Measurements from ENCODE around the gene EYS. TPM values are rescaled to one million over a fixed set of nuclear protein-coding genes. Genes with fewer than 3 reads are reported as not detected.
"Not testable (repeated sequence)": the region's sequence is repeated elsewhere in the genome, so short reads cannot be mapped to it uniquely, and the experiment has no call there.

The EYS gene
- total RNA-seq, 1 experiment from 2014 or later = not detected

GRCh38 chr6:64243618-64244017 is 1463.4 kb downstream of the EYS start:
- H3K9me3 ChIP-seq (ENCODE audit: control insufficient read depth, low read depth, low read length) = no peaks in the 10 kb centered on the region
- no peak overlapping the region for H2AK5ac ChIP-seq (ENCODE audit: insufficient read length, low read length)
- Mint-ChIP-seq H3K27ac (no peak overlapping the region), H3K36me3 (ENCODE audit: insufficient read depth in 1 of 3, low read depth in 3 of 3) (peaks cover 5 to 19% (median 7%) of the 10 kb centered on the region in 3 experiments; a peak in 6 of 7 replicates), H3K4me1 (no peaks in the 10 kb centered on the region), H3K27me3 (ENCODE audit: low read depth) (no peaks in the 10 kb centered on the region), H3K4me3 (no peak overlapping the region), H3K9me3 (peaks cover 35 to 40% of the 10 kb centered on the region in 2 experiments)
- H3K4ac ChIP-seq (ENCODE audit: low read depth, low read length) = no peak overlapping the region
- no peak for DNase-seq
- no peak overlapping the region for H3K23ac ChIP-seq (ENCODE audit: insufficient read length, low read depth, low read length)
- no peak overlapping the region for H2BK120ac ChIP-seq (ENCODE audit: low read depth, low read length, poor library complexity, severe bottlenecking)
- no peak overlapping the region for H3T11ph ChIP-seq (ENCODE audit: low read length)
- no peak overlapping the region for H2BK15ac ChIP-seq (ENCODE audit: low read depth, low read length)
- H3K4me2 ChIP-seq (ENCODE audit: insufficient read depth, insufficient read length, low read length) = no peak overlapping the region
- no peak overlapping the region for H2AFZ ChIP-seq (ENCODE audit: low read length)
- no peak overlapping the region for H4K5ac ChIP-seq (ENCODE audit: insufficient read length, low read depth, low read length)
- H3K18ac ChIP-seq (ENCODE audit: insufficient read length, low read depth, low read length) = no peak overlapping the region
- no peaks in the 10 kb centered on the region for H4K20me1 ChIP-seq (ENCODE audit: control insufficient read depth, insufficient read depth, insufficient read length)
- H2BK12ac ChIP-seq (ENCODE audit: insufficient read length, low read depth, low read length) = no peak overlapping the region
- no peak overlapping the region for H3K9ac ChIP-seq (ENCODE audit: extremely low read depth, insufficient read length, low read length)
- H3K4me1 ChIP-seq (ENCODE audit: insufficient read depth, low read length) = no peaks in the 10 kb centered on the region
- no peak overlapping the region for H2BK20ac ChIP-seq (ENCODE audit: low read depth, low read length, poor library complexity, severe bottlenecking)
- no peak for TF ChIP-seq CTCF (conservative IDR thresholded peaks at IDR 0.05)
- H4K91ac ChIP-seq (ENCODE audit: insufficient read length, low read depth, low read length) = no peak overlapping the region
- no peak overlapping the region for H2BK5ac ChIP-seq (ENCODE audit: insufficient read length, low read length)
- no peaks in the 10 kb centered on the region for H3K79me2 ChIP-seq (ENCODE audit: insufficient read depth, low read length)
- H3K79me1 ChIP-seq (ENCODE audit: insufficient read depth, low read depth, low read length, poor library complexity, severe bottlenecking) = no peaks in the 10 kb centered on the region
- no peak overlapping the region for H3K14ac ChIP-seq (ENCODE audit: insufficient read depth, low read length)
- no peak overlapping the region for H3K27ac ChIP-seq (ENCODE audit: insufficient read length, low read depth, low read length)
- no peaks in the 10 kb centered on the region for H3K27me3 ChIP-seq (ENCODE audit: insufficient read depth, low read length)
- no peaks in the 10 kb centered on the region for H3K23me2 ChIP-seq (ENCODE audit: insufficient read length, low read depth, low read length, poor library complexity, severe bottlenecking)
- no peak overlapping the region for H3K56ac ChIP-seq (ENCODE audit: insufficient read length, low read depth, low read length)
- H4K8ac ChIP-seq (replicated peaks; ENCODE audit: insufficient read length, low read depth, low read length) = no peak overlapping the region

- H3K79me1 ChIP-seq (ENCODE audit: insufficient read depth, low read depth, low read length, poor library complexity, severe bottlenecking); H3K4me2 ChIP-seq (ENCODE audit: insufficient read depth, insufficient read length, low read length); H3K4me3 Mint-ChIP-seq; H4K5ac ChIP-seq (ENCODE audit: insufficient read length, low read depth, low read length); H3K79me2 ChIP-seq (ENCODE audit: insufficient read depth, low read length); H3K14ac ChIP-seq (ENCODE audit: insufficient read depth, low read length); H3K4me1 Mint-ChIP-seq; H3K56ac ChIP-seq (ENCODE audit: insufficient read length, low read depth, low read length); H3K4me1 ChIP-seq (ENCODE audit: insufficient read depth, low read length); H4K20me1 ChIP-seq (ENCODE audit: control insufficient read depth, insufficient read depth, insufficient read length); DNase-seq; H3K23ac ChIP-seq (ENCODE audit: insufficient read length, low read depth, low read length); H3K4ac ChIP-seq (ENCODE audit: low read depth, low read length); H2BK120ac ChIP-seq (ENCODE audit: low read depth, low read length, poor library complexity, severe bottlenecking); H4K91ac ChIP-seq (ENCODE audit: insufficient read length, low read depth, low read length); H2BK20ac ChIP-seq (ENCODE audit: low read depth, low read length, poor library complexity, severe bottlenecking); H3K27ac Mint-ChIP-seq; H3K27me3 Mint-ChIP-seq (ENCODE audit: low read depth); H3K9ac ChIP-seq (ENCODE audit: extremely low read depth, insufficient read length, low read length); H3K27me3 ChIP-seq (ENCODE audit: insufficient read depth, low read length); H2BK15ac ChIP-seq (ENCODE audit: low read depth, low read length); H4K8ac ChIP-seq (replicated peaks; ENCODE audit: insufficient read length, low read depth, low read length); H2BK12ac ChIP-seq (ENCODE audit: insufficient read length, low read depth, low read length); H3K23me2 ChIP-seq (ENCODE audit: insufficient read length, low read depth, low read length, poor library complexity, severe bottlenecking); H3K18ac ChIP-seq (ENCODE audit: insufficient read length, low read depth, low read length); H2AK5ac ChIP-seq (ENCODE audit: insufficient read length, low read length); H3K27ac ChIP-seq (ENCODE audit: insufficient read length, low read depth, low read length); H3T11ph ChIP-seq (ENCODE audit: low read length); H2AFZ ChIP-seq (ENCODE audit: low read length); H2BK5ac ChIP-seq (ENCODE audit: insufficient read length, low read length); H3K9me3 ChIP-seq (ENCODE audit: control insufficient read depth, low read depth, low read length): not testable (repeated sequence)
- no CpG with 5 or more reads among the region's 2 CpGs for WGBS (ENCODE audit: extremely low coverage, insufficient read length, low lambda C conversion rate)
- Mint-ChIP-seq H3K9me3 (peaks cover 33% of the 10 kb centered on the region in 2 experiments), H3K36me3 (ENCODE audit: insufficient read depth in 1 of 3, low read depth in 3 of 3) (peaks cover 5 to 19% (median 8%) of the 10 kb centered on the region in 3 experiments; a peak in 6 of 7 replicates)
These were observed 1468.1 kb downstream of the EYS start for GRCh38 chr6:64238908-64239307.
